H9 (cell line): Measurements from ENCODE around the gene PRR32. TPM values are rescaled to one million over a fixed set of nuclear protein-coding genes. Genes with fewer than 3 reads are reported as not detected.

ENCODE experiments used
- DNase-seq: peaks from one replicate; pipeline ENCODE4 v3.0.0-alpha.2; 2017
- H2AFZ ChIP-seq: one replicate; pipeline ENCODE4 v1.6.1; 2013; ENCODE audit warnings: mild to moderate bottlenecking, low read length, control low read depth, moderate library complexity
- H2AK5ac ChIP-seq: 2 replicates; pipeline ENCODE4 v1.6.1; 2013; ENCODE audit warnings: low read length, control low read depth, mixed read lengths; ENCODE audit not compliant: insufficient read length
- H2BK120ac ChIP-seq: one replicate; pipeline ENCODE4 v1.6.1; 2013; ENCODE audit warnings: low read depth, mild to moderate bottlenecking, low read length, control low read depth, inconsistent platforms; ENCODE audit not compliant: poor library complexity, severe bottlenecking
- H2BK12ac ChIP-seq: 2 replicates; pipeline ENCODE4 v1.6.1; 2013; ENCODE audit warnings: low read length, control low read depth, mixed read lengths, low read depth; ENCODE audit not compliant: insufficient read length
- H2BK15ac ChIP-seq: 2 replicates; pipeline ENCODE4 v1.6.1; 2013; ENCODE audit warnings: low read depth, low read length, control low read depth
- H2BK20ac ChIP-seq: one replicate; pipeline ENCODE4 v1.6.1; 2013; ENCODE audit warnings: low read depth, mild to moderate bottlenecking, low read length, control low read depth, inconsistent platforms; ENCODE audit not compliant: poor library complexity, severe bottlenecking
- H2BK5ac ChIP-seq: 2 replicates; pipeline ENCODE4 v1.6.1; 2013; ENCODE audit warnings: low read length, control low read depth, mixed read lengths; ENCODE audit not compliant: insufficient read length
- H3K14ac ChIP-seq: 2 replicates; pipeline ENCODE4 v1.6.1; 2013; ENCODE audit warnings: low read length, control low read depth; ENCODE audit not compliant: insufficient read depth
- H3K18ac ChIP-seq: 2 replicates; pipeline ENCODE4 v1.6.1; 2013; ENCODE audit warnings: low read depth, mild to moderate bottlenecking, mixed read lengths, low read length, control low read depth; ENCODE audit not compliant: insufficient read length
- H3K23ac ChIP-seq: 2 replicates; pipeline ENCODE4 v1.6.1; 2013; ENCODE audit warnings: low read length, control low read depth, mixed read lengths, low read depth; ENCODE audit not compliant: insufficient read length
- H3K23me2 ChIP-seq: 2 replicates; pipeline ENCODE4 v1.6.1; 2013; ENCODE audit warnings: low read depth, mild to moderate bottlenecking, mixed read lengths, low read length, control low read depth; ENCODE audit not compliant: insufficient read length, poor library complexity, severe bottlenecking
- H3K27ac ChIP-seq: 2 replicates; pipeline ENCODE4 v1.5.1; 2013; ENCODE audit warnings: low read length, control low read depth, mixed read lengths, low read depth; ENCODE audit not compliant: insufficient read length
- H3K27me3 ChIP-seq: 2 replicates; pipeline ENCODE4 v1.6.1; 2013; ENCODE audit warnings: low read length, control low read depth, inconsistent platforms; ENCODE audit not compliant: insufficient read depth
- H3K4ac ChIP-seq: 2 replicates; pipeline ENCODE4 v1.6.1; 2013; ENCODE audit warnings: low read depth, mild to moderate bottlenecking, control low read depth, inconsistent platforms, low read length, moderate library complexity
- H3K4me1 ChIP-seq: 2 replicates; pipeline ENCODE4 v1.6.1; 2013; ENCODE audit warnings: low read length, control low read depth, inconsistent platforms; ENCODE audit not compliant: insufficient read depth
- H3K4me2 ChIP-seq: 2 replicates; pipeline ENCODE4 v1.6.1; 2013; ENCODE audit warnings: low read length, control low read depth, mixed read lengths; ENCODE audit not compliant: insufficient read length, insufficient read depth
- H3K56ac ChIP-seq: 2 replicates; pipeline ENCODE4 v1.6.1; 2013; ENCODE audit warnings: low read depth, mild to moderate bottlenecking, mixed read lengths, low read length, control low read depth; ENCODE audit not compliant: insufficient read length
- H3K79me1 ChIP-seq: 2 replicates; pipeline ENCODE4 v1.6.1; 2013; ENCODE audit warnings: low read depth, mild to moderate bottlenecking, moderate library complexity, low read length, control low read depth, inconsistent platforms; ENCODE audit not compliant: insufficient read depth, poor library complexity, severe bottlenecking
- H3K79me2 ChIP-seq: 2 replicates; pipeline ENCODE4 v1.6.1; 2013; ENCODE audit warnings: low read length, control low read depth, inconsistent platforms; ENCODE audit not compliant: insufficient read depth
- H3K9ac ChIP-seq: 2 replicates; pipeline ENCODE4 v1.6.1; 2013; ENCODE audit warnings: low read length, control low read depth, mixed read lengths; ENCODE audit not compliant: insufficient read length; ENCODE audit errors: extremely low read depth
- H3K9me3 ChIP-seq: one replicate; pipeline ENCODE4 v1.6.1; 2013; ENCODE audit warnings: low read depth, low read length, inconsistent platforms; ENCODE audit not compliant: control insufficient read depth
- H3T11ph ChIP-seq: one replicate; pipeline ENCODE4 v1.6.1; 2013; ENCODE audit warnings: mild to moderate bottlenecking, low read length, control low read depth, inconsistent platforms
- H4K20me1 ChIP-seq: one replicate; pipeline ENCODE4 v1.6.1; 2013; ENCODE audit not compliant: control insufficient read depth, insufficient read length, insufficient read depth
- H4K5ac ChIP-seq: 2 replicates; pipeline ENCODE4 v1.6.1; 2013; ENCODE audit warnings: low read depth, mild to moderate bottlenecking, mixed read lengths, low read length, control low read depth; ENCODE audit not compliant: insufficient read length
- H4K8ac ChIP-seq: replicated peaks from 2 replicates; pipeline ENCODE4 v1.6.1; 2013; ENCODE audit warnings: low read length, control low read depth, mixed read lengths, low read depth; ENCODE audit not compliant: insufficient read length
- H4K91ac ChIP-seq: 2 replicates; pipeline ENCODE4 v1.6.1; 2013; ENCODE audit warnings: low read depth, mild to moderate bottlenecking, moderate library complexity, mixed read lengths, low read length, control low read depth; ENCODE audit not compliant: insufficient read length
- H3K27ac Mint-ChIP-seq, 3 experiments: 2 replicates in 2 of 3; 3 replicates in 1 of 3; pipeline ENCODE4 v1.8.0; 2020 to 2021; ENCODE audit warnings: mixed read lengths in 3 of 3, mild to moderate bottlenecking in 1 of 3, moderate library complexity in 1 of 3
- H3K27me3 Mint-ChIP-seq: 2 replicates; pipeline ENCODE4 v1.8.0; 2021; ENCODE audit warnings: low read depth, mild to moderate bottlenecking, moderate library complexity, mixed read lengths
- H3K36me3 Mint-ChIP-seq, 3 experiments: 2 replicates in 2 of 3; 3 replicates in 1 of 3; pipeline ENCODE4 v1.8.0; 2020 to 2021; ENCODE audit warnings: low read depth in 3 of 3, mixed read lengths in 3 of 3; ENCODE audit not compliant: insufficient read depth in 1 of 3
- H3K4me1 Mint-ChIP-seq, 2 experiments: 2 replicates each; pipeline ENCODE4 v1.8.0; 2020; ENCODE audit warnings: mixed read lengths in 2 of 2
- H3K4me3 Mint-ChIP-seq, 2 experiments: 2 replicates in 1 of 2; 3 replicates in 1 of 2; pipeline ENCODE4 v1.8.0; 2020 to 2021; ENCODE audit warnings: mild to moderate bottlenecking in 2 of 2, mixed read lengths in 2 of 2, moderate library complexity in 1 of 2
- H3K9me3 Mint-ChIP-seq, 2 experiments: 2 replicates in 1 of 2; 3 replicates in 1 of 2; pipeline ENCODE4 v1.8.0; 2020; ENCODE audit warnings: mild to moderate bottlenecking in 2 of 2, mixed read lengths in 2 of 2, moderate library complexity in 1 of 2
- CTCF ChIP-seq: fragments of 200-600 bp; sonication (generic); conservative IDR thresholded peaks from 3 replicates; pipeline ENCODE4 v1.8.0; 2021; ENCODE audit warnings: antibody characterized with exemption, mild to moderate bottlenecking
- WGBS: extraction: QIAGEN DNeasy Blood & Tissue Kit; methylation state at CpG from one replicate; pipeline ENCODE4 v1.1.7; 2013; ENCODE audit warnings: missing lambda C conversion rate, low lambda C conversion rate, mixed read lengths; ENCODE audit not compliant: insufficient read length; ENCODE audit errors: extremely low coverage; 5-methylcytosine and 5-hydroxymethylcytosine counted together
- total RNA-seq: library from RNA; stranded (reverse); gene quantifications from 2 replicates; pipeline ENCODE4 v1.2.1, GENCODE V29; 2021

Gene PRR32
- total RNA-seq, 1 experiment from 2014 or later: not detected

GRCh38 chrX:126855839-126856524, 36.5 kb downstream of the PRR32 start:
- Histone ChIP-seq H2BK5ac (no peak overlapping the region), H3K23ac (no peak overlapping the region)
- no peak overlapping the region; a peak in 2 of 7 replicates for H3K27ac Mint-ChIP-seq

More at GRCh38 chrX:126855839-126856524, 36.5 kb downstream of the PRR32 start:
- Mint-ChIP-seq H3K27me3 (no peaks in the 10 kb centered on the region), H3K4me3 (no peak overlapping the region), H3K4me1 (no peaks in the 10 kb centered on the region), H3K36me3 (peaks cover 0 to 5% (median 0%) of the 10 kb centered on the region in 3 experiments; a peak in 2 of 7 replicates), H3K9me3 (peaks cover 41 to 76% of the 10 kb centered on the region in 2 experiments)
- Histone ChIP-seq H3K4ac (no peak overlapping the region), H3K27ac (no peak overlapping the region), H3K23me2 (no peaks in the 10 kb centered on the region), H4K8ac (no peak overlapping the region), H3T11ph (no peak overlapping the region), H4K91ac (no peak overlapping the region), H2AK5ac (no peak overlapping the region), H4K5ac (no peak overlapping the region), H3K9me3 (peaks cover 4% of the 10 kb centered on the region), H3K79me1 (no peaks in the 10 kb centered on the region), H3K56ac (no peak overlapping the region), H2BK20ac (no peak overlapping the region), H3K4me2 (no peak overlapping the region), H3K14ac (no peak overlapping the region), H2BK12ac (no peak overlapping the region), H2BK120ac (no peak overlapping the region), H3K9ac (no peak overlapping the region), H3K18ac (no peak overlapping the region), H3K4me1 (no peaks in the 10 kb centered on the region), H3K27me3 (no peaks in the 10 kb centered on the region), H3K79me2 (no peaks in the 10 kb centered on the region), H4K20me1 (no peaks in the 10 kb centered on the region), H2BK15ac (no peak overlapping the region), H2AFZ (no peak overlapping the region)
- no CpG with 5 or more reads among the region's 5 CpGs for WGBS
- TF ChIP-seq CTCF: no peak
- no peak for DNase-seq
